ENCODE measurements around the gene LUZP2. TPM values are rescaled to one million over a fixed set of nuclear protein-coding genes. Genes with fewer than 3 reads are reported as not detected.

LUZP2 gene
- total RNA-seq, 2 donors from 2014 or later, result 1.6 TPM; not detected in 1

GRCh38 chr11:24755260-24755839 is 258.5 kb downstream of the LUZP2 start:
- DNase-seq, result no peak
- Histone ChIP-seq H3K27me3 (no peaks in the 10 kb centered on the region), H3K27ac (no peak overlapping the region), H3K9me3 (no peaks in the 10 kb centered on the region), H3K4me1 (no peaks in the 10 kb centered on the region), H3K36me3 (replicated peaks in 1 of 2; ENCODE audit: insufficient read depth in 1 of 2, low read depth in 2 of 2) (no peaks in the 10 kb centered on the region), H3K4me3 (no peak overlapping the region)
- 67 to 70% methylated on average over 7 of the region's 7 CpGs for WGBS, 2 donors
- no peak for TF ChIP-seq POLR2A (IDR thresholded peaks at IDR 0.05)
- TF ChIP-seq, protein P1, sequence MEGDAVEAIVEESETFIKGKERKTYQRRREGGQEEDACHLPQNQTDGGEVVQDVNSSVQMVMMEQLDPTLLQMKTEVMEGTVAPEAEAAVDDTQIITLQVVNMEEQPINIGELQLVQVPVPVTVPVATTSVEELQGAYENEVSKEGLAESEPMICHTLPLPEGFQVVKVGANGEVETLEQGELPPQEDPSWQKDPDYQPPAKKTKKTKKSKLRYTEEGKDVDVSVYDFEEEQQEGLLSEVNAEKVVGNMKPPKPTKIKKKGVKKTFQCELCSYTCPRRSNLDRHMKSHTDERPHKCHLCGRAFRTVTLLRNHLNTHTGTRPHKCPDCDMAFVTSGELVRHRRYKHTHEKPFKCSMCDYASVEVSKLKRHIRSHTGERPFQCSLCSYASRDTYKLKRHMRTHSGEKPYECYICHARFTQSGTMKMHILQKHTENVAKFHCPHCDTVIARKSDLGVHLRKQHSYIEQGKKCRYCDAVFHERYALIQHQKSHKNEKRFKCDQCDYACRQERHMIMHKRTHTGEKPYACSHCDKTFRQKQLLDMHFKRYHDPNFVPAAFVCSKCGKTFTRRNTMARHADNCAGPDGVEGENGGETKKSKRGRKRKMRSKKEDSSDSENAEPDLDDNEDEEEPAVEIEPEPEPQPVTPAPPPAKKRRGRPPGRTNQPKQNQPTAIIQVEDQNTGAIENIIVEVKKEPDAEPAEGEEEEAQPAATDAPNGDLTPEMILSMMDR (IDR thresholded peaks at IDR 0.05), result no peak
- ATAC-seq, result no peak
- intact Hi-C loops (cut with DNase I), result no loop called here

DNA sequence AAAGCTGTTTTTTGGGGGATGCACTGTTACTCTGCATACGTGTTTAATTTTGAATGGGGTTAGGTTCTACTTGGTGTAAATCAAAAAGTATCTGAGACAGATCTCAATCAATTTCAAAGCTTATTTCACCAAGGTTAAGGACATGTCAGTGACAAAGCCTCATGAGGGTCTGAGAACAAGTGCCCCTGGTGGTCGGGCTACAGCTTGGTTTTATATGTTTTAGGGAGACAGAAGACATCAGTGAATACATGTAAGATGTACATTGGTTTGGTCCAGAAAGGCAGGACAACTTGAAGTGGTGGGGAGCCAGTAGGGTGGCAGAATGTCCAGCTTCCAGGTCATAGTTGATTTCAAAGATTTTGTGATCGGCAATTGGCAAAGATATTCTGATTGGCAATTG is 262.9 kb downstream of the LUZP2 start:
- H3K9me3 ChIP-seq, result no peaks in the 10 kb centered on the region
- WGBS, 2 donors, result 76 to 83% methylated on average over 3 of the region's 3 CpGs
- H3K27me3 ChIP-seq, result no peaks in the 10 kb centered on the region
- H3K27ac ChIP-seq, result no peak overlapping the region
- H3K4me1 ChIP-seq, result no peaks in the 10 kb centered on the region
- no peak for DNase-seq
- no peak for ATAC-seq
- no peak overlapping the region for H3K4me3 ChIP-seq
- H3K36me3 ChIP-seq (replicated peaks in 1 of 2; ENCODE audit: insufficient read depth in 1 of 2, low read depth in 2 of 2), result no peaks in the 10 kb centered on the region
- TF ChIP-seq, protein P1 (IDR thresholded peaks at IDR 0.05), result no peak
- no peak for TF ChIP-seq POLR2A (IDR thresholded peaks at IDR 0.05)
- intact Hi-C loops (cut with DNase I), result no loop called here

DNA sequence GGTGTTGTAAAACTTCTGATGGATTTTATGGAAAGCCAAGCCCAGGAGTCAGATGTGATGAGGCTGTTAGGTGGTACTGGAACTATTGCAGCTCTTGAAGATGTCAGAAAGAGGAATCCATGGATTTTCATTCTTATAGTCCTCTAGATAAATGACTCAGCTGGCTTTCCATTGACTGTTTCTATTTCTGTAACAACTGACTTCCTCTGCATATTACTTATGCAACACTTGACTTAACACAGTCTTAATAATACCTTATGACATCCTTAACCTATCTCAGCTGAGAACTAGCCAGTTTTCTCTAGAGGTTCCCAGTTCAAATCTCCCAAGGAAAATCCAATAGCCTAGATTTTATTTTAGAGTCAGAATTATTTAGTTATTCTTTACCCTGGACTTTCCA is 263.8 kb downstream of the LUZP2 start:
- H3K4me3 ChIP-seq, result no peak overlapping the region
- no peaks in the 10 kb centered on the region for H3K9me3 ChIP-seq
- no peak for DNase-seq
- H3K27ac ChIP-seq, result no peak overlapping the region
- no peaks in the 10 kb centered on the region for H3K36me3 ChIP-seq (replicated peaks in 1 of 2; ENCODE audit: insufficient read depth in 1 of 2, low read depth in 2 of 2)
- no peaks in the 10 kb centered on the region for H3K27me3 ChIP-seq
- H3K4me1 ChIP-seq, result no peaks in the 10 kb centered on the region
- intact Hi-C loops (cut with DNase I), result no loop called here
- TF ChIP-seq POLR2A (IDR thresholded peaks at IDR 0.05), result no peak
- TF ChIP-seq, protein P1 (IDR thresholded peaks at IDR 0.05), result no peak
- ATAC-seq, result no peak

DNA sequence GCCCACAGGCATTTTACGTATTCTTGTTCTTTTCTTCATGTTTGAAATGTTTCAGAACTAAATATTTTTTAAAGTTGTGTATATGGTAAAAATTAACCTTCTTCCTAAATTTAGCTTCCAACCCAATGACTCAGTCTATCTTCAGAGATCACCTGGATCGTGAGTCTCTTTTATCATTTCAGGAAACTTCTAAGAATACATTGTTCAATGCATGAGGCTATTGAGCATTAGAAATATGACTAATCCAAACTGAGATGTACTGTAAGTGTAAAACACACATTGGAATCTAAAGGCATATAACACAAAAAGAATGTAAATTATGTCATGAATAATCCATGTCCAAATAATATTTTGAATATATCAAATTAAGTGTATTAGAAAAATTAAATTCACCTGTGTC is 265.2 kb downstream of the LUZP2 start:
- no peak for ATAC-seq
- no peak overlapping the region for H3K27ac ChIP-seq

GRCh38 chr11:24767411-24767810 is 270.6 kb downstream of the LUZP2 start:
- no peaks in the 10 kb centered on the region for H3K4me1 ChIP-seq
- H3K9me3 ChIP-seq, result no peaks in the 10 kb centered on the region
- no peak overlapping the region for H3K4me3 ChIP-seq
- no peak for TF ChIP-seq POLR2A (IDR thresholded peaks at IDR 0.05)
- TF ChIP-seq, protein P1 (IDR thresholded peaks at IDR 0.05), result no peak
- H3K36me3 ChIP-seq (replicated peaks in 1 of 2; ENCODE audit: insufficient read depth in 1 of 2, low read depth in 2 of 2), result no peaks in the 10 kb centered on the region
- H3K27ac ChIP-seq, result no peak overlapping the region
- 52 to 64% methylated on average over 3 of the region's 3 CpGs for WGBS, 2 donors
- intact Hi-C loops (cut with DNase I), result no loop called here
- DNase-seq (no peak), ATAC-seq (no peak)
- no peaks in the 10 kb centered on the region for H3K27me3 ChIP-seq

More for the DNA sequence above, 265.2 kb downstream of the LUZP2 start:
- Histone ChIP-seq H3K4me1 (no peaks in the 10 kb centered on the region), H3K9me3 (no peaks in the 10 kb centered on the region), H3K27me3 (no peaks in the 10 kb centered on the region), H3K36me3 (replicated peaks in 1 of 2; ENCODE audit: insufficient read depth in 1 of 2, low read depth in 2 of 2) (no peaks in the 10 kb centered on the region), H3K4me3 (no peak overlapping the region)
- intact Hi-C loops (cut with DNase I), result no loop called here
- 76 to 77% methylated on average over 2 of the region's 2 CpGs for WGBS, 2 donors
- no peak for DNase-seq
- TF ChIP-seq, protein P1 (IDR thresholded peaks at IDR 0.05), result no peak
- no peak for TF ChIP-seq POLR2A (IDR thresholded peaks at IDR 0.05)
